Stimulated activated CD8-positive, alpha-beta memory T cell treated with anti-CD3 and anti-CD28 coated beads, Interleukin-2, amount 100 ng/mL, for 1 hour (primary cell): ENCODE results near the gene LRRC14B.
A peak's percentile ranks its signal among the peaks of the same experiment; 100 is the strongest.

Experiments used
- DNase-seq, 2 donors: peaks; one replicate each; pipeline ENCODE4 v3.0.0-alpha.2; 2020; ENCODE audit warnings: low read depth in 2 of 2

LRRC14B gene

DNA sequence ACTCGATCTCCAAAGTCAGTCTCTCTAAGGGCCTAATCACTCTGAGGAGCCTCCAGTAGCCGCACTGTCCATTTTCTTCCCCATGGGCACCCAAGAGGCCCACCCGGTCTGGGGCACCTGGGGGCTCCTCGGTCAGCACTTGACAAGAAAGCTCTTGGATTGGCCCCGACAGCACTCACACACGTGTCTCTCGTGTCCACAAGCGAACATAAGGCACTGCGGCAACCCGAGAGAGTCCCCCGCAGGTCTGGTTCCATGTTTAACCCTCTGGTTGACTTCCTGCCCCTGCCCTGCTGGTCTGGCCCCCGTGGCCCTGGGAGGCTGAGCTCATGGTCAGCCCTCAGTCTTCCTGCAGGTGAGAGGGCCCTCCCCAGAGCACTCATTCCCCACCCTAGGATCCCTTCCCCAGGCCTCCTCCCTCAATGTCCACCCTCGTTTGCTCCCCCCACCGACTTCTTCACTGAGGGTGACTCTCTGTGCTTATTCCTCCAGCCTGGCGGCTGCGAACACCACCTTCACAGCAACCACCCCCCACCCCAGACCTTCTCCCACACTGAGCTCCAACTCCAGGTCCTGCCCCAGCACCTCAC is 16.3 kb upstream of the LRRC14B start:
- no peak for DNase-seq

- no peak for DNase-seq
Observed at GRCh38 chr5:176296-176823, 14.9 kb upstream of the LRRC14B start.

- no peak for DNase-seq
Observed at GRCh38 chr5:178110-178509, 13.2 kb upstream of the LRRC14B start.

GRCh38 chr5:179401-179800 is 11.9 kb upstream of the LRRC14B start:
- DNase-seq, result no peak

GRCh38 chr5:180286-180918 is 10.9 kb upstream of the LRRC14B start:
- DNase-seq, result no peak

DNA sequence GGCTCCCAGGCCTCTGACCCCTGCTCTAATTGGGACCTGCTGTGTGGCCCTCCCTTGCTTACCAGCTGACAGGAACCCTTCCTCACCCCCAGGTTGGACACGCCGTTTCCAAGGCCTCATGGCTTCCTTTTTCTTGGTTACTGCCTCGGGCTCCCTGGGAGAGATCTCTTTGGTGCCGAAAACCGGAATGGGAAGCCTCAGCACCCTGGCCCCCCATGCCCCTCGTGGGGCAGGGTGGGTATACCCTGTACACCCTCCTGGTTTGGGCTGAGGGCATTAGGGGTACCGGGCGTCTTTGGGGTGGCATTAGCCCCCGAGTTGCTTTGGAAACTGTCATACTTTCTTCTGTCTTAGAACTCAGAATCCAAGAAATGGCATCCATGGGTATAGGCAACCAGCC is 10.1 kb upstream of the LRRC14B start:
- no peak for DNase-seq

GRCh38 chr5:181566-181965 is 9.7 kb upstream of the LRRC14B start:
- DNase-seq, result no peak

DNA sequence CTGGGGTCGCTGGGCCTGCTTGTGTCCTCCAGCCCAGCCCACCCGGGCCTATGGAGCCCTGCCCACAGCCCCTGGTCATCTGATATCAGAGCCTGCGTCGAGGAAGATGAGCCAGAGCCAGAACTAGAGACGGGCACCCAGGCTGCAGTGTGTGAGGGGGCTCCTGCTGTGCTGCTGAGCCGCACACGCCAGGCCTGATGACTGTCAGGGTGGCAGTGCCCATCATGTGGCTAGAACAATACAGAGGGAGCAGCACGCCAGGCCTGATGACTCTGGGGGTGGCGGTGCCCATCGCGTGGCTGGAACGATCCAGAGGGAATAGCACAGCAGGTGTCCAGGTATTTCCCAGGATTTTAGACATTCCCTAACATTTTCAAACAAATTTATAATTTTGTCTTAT is 9.2 kb upstream of the LRRC14B start:
- no peak for DNase-seq

- DNase-seq, result no peak
Observed at GRCh38 chr5:184471-184870, 6.8 kb upstream of the LRRC14B start.

- DNase-seq, result no peak
Observed at GRCh38 chr5:185095-186070, 5.9 kb upstream of the LRRC14B start.

DNA sequence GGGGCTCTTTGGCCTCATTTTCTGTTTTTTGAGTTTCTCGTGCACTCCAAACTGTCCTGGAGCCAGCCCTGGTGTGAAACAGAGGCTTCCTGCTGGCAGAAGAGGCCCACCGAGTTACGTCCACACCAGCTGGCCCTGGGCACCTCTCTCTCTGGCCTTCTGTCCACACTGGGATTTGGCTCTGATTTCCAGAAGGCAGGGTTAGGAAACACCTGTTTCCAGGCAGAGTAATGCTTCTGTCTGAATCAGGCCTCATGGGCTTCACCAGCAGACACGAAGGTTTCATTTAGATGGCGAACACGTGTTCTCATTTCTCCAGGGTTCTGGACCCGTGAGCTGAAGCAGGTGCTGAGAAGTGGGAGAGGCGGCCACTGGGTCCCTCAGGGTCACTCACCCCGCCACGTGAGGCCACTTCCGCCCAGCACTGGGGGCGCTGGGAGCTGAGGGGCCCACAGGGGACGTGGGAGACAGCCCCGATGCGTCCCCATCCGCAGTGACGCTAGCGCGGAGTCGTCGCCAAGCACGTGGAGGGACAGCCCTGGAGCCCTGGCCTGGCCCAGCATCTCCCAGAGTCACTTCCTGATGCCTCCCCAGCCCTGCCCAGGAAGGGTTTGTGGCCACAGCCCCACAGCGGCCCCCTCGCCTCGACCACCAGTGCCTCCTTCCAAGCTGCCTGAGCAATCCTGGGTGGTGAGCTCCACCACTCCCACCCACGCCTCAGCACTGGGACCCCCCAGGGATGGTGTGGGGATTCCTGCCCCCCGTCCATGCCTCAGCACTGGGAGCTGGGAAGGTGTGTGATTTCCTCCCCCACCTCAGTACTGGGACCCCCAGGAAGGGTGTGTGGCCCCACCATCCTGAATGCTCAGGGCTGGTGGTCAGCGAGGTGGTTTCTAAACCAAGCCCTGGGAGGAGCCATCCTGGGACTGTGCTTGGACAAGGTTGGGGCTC is 4.9 kb upstream of the LRRC14B start:
- DNase-seq, result no peak

DNA sequence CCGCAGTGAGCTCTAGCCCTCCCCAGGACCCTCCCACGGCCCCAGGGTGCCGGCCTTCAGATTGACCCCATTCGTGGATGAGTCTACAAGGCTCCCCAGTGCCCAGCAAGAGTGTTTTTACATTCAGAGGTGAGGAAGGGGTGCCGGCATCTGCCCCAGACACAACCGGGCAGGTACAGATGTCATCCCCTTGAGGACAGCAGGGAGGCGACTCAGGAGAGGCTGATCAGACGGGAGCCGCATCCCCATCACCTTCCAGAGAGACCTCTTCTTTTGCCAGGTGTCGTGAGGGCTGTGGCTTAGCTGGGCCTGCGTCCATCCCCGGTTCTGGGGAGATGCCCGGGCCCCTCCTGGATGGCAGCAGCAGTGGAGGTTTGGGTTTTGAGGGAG is 4.3 kb upstream of the LRRC14B start:
- DNase-seq, result no peak

GRCh38 chr5:187617-188451 is 3.5 kb upstream of the LRRC14B start:
- DNase-seq, result no peak

GRCh38 chr5:188488-189481 is 2.5 kb upstream of the LRRC14B start:
- peak; percentile 71 to 75 for DNase-seq

- no peak for DNase-seq
Observed at GRCh38 chr5:189486-189885, 1.8 kb upstream of the LRRC14B start.

- no peak for DNase-seq
Observed at GRCh38 chr5:189976-190365, 1.3 kb upstream of the LRRC14B start.

DNA sequence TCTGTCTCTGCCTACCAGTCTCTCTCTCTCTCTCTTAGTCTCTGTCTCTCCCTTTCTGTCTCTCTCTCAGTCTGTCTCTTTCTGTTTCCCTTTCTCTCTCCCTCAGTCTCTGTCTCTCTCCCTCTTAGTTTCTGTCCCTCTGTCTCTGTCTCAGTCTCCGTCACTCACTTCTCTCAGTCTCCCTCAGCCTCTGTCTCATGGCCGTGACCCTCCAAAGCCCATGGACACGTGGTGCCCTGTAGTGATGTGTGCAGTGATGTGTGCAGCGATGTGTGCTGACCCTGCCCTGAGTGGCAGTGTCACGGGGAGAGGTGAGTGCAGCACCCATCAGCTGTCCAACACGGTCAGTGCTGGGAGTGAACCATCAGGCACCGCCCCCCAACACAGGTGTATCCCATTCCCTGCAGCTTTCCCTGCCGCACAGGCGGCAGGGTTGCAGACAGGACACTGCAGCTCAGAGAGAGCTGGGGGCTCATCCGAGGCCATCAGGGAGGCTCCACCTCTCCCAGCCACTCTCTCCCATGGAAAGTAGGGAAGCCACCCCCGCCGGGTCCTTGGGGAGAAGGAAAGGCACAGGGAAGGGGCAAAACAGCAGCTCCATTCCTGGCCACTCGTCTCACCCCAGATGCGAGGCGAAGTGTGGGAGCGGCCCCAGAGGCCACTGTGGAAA is 794 bp upstream of the LRRC14B start:
- DNase-seq, result no peak

DNA sequence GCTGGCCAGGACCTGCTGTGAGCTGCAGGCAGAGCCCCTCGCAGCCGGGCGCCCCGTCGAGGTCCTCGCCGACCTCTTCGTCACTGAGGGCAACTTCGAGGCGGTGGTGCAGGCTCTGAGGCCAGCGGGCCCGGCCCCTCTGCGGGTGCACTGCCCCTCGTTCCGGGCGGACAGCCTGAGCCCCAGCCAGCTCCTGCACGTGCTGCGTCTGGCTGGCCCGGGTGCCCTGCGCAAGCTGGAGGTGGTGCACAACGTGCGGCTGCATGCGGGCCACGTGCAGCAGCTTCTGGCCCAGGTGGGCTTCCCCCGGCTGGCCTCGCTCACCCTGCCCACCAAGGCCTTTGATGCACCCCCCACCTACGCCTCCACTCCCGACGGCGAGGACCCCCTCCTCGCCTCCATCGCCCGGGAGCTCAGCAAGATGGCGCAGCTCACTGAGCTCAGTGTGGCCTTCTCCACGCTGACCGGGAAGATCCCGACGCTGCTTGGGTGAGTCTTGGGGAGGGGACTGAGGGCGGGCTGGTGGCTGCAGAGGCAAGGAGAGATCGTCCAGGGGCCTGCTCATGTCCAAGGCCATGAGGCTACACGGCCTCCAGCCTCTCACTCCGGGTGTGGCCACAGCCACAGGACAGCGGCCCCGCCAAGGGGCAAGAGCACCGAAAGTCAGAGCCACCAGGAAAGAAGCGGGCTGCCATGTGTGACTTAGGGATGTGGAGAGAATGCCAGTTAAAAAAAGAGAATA is 825 bp downstream of the LRRC14B start:
- DNase-seq, result no peak
